Transverse colon (tissue), 4 donors: Measurements from ENCODE around the gene MCM8. TPM values are rescaled to one million over a fixed set of nuclear protein-coding genes. Genes with fewer than 3 reads are reported as not detected.

ENCODE experiments used
- DNase-seq: peaks from one replicate; pipeline ENCODE4 v3.0.0-alpha.2; 2019
- H3K27ac ChIP-seq, 4 donors: fragments of 200-600 bp; sonication (generic); 2 replicates each; pipeline ENCODE4 v1.5.1; 2016 to 2018; ENCODE audit warnings: inconsistent platforms in 4 of 4
- H3K27me3 ChIP-seq: fragments of 200-600 bp; sonication (generic); 2 replicates; pipeline ENCODE4 v1.5.1; 2017; ENCODE audit warnings: inconsistent platforms
- H3K36me3 ChIP-seq, 4 donors: fragments of 200-600 bp; sonication (generic); 2 replicates each; pipeline ENCODE4 v1.5.1; 2017 to 2019; ENCODE audit warnings: inconsistent platforms in 4 of 4
- H3K4me1 ChIP-seq, 4 donors: fragments of 200-600 bp; sonication (generic); 2 replicates each; pipeline ENCODE4 v1.5.1; 2017 to 2020; ENCODE audit warnings: inconsistent platforms in 4 of 4
- H3K4me3 ChIP-seq, 4 donors: fragments of 200-600 bp; sonication (generic); 1 replicate in 1 of 4; 2 replicates in 3 of 4; pipeline versions ENCODE4 v1.5.1 to v1.6.1; 2017 to 2019; ENCODE audit warnings: inconsistent platforms in 4 of 4
- H3K9me3 ChIP-seq, 2 donors: fragments of 200-600 bp; sonication (generic); 2 replicates each; pipeline ENCODE4 v1.5.1; 2017 to 2019; ENCODE audit warnings: inconsistent platforms in 2 of 2
- CTCF ChIP-seq, 5 experiments: fragments of 200-600 bp in 3 of 5; fragments of 450-650 bp in 2 of 5; sonication (generic) in 3 of 5; IDR thresholded peaks; 1 replicate in 2 of 5; 2 replicates in 3 of 5; pipeline ENCODE4 v1.5.1; 2016 to 2017; ENCODE audit warnings: antibody characterized with exemption in 5 of 5, inconsistent platforms in 3 of 5, mild to moderate bottlenecking in 2 of 5, moderate library complexity in 1 of 5
- EP300 ChIP-seq: sonication (generic); formaldehyde crosslinking; IDR thresholded peaks from one replicate; pipeline ENCODE4 v1.6.1; 2017; ENCODE audit warnings: antibody characterized with exemption, low read depth
- POLR2A ChIP-seq: fragments of 450-650 bp; IDR thresholded peaks from one replicate; pipeline ENCODE4 v1.6.1; 2016; ENCODE audit warnings: antibody characterized with exemption, mild to moderate bottlenecking, moderate library complexity
- POLR2AphosphoS5 ChIP-seq, 3 donors: sonication (generic); formaldehyde crosslinking; IDR thresholded peaks; one replicate each; pipeline ENCODE4 v1.6.1; 2016; ENCODE audit warnings: antibody characterized with exemption in 3 of 3
- WGBS, 2 donors: methylation state at CpG; one replicate each; pipeline ENCODE4 v1.1.5; 2018; ENCODE audit warnings: low coverage in 1 of 2; 5-methylcytosine and 5-hydroxymethylcytosine counted together
- in situ Hi-C, 4 donors: fragments of 200-750 bp; cut with MboI; loops; one replicate each; pipeline versions ENCODE4 v1.15.0 to v1.15.1; 2017; ENCODE audit warnings: low sequenced_read_pairs in 3 of 4, low pct_ligation_motif_present in 1 of 4, low pct_unique_long_range_greater_than_20kb in 1 of 4
- intact Hi-C: fragments of 100-400 bp; cut with DNase I; formaldehyde crosslinking; loops from one replicate; pipeline ENCODE4 v1.15.1; 2023; ENCODE audit warnings: low total_unique reads
- total RNA-seq, 4 donors: library from RNA; depleted of rRNA; stranded (reverse); fragments of >200 nt; gene quantifications; one replicate each; pipeline ENCODE4 v1.1.0, GENCODE V29; 2016

MCM8 gene
- total RNA-seq, 4 donors from 2014 or later, result 2.6 to 8.6 (median 4.7) TPM

- 63 to 71% methylated on average over 6 to 8 of the region's 8 CpGs for WGBS, 2 donors
- H3K27ac ChIP-seq, result no peak overlapping the region
- H3K4me1 ChIP-seq, result no peaks in the 10 kb centered on the region
- H3K27me3 ChIP-seq, result no peaks in the 10 kb centered on the region
- DNase-seq, result no peak
- in situ Hi-C loops, result no loop called here
- H3K36me3 ChIP-seq, result no peaks in the 10 kb centered on the region
- no peak for TF ChIP-seq EP300
- H3K9me3 ChIP-seq, result no peaks in the 10 kb centered on the region
- H3K4me3 ChIP-seq, result no peak overlapping the region
- intact Hi-C loops, result no loop called here
Observed at GRCh38 chr20:5919626-5920544, 30.6 kb upstream of the MCM8 start.

- Histone ChIP-seq H3K27ac (no peak overlapping the region), H3K9me3 (no peaks in the 10 kb centered on the region), H3K36me3 (no peaks in the 10 kb centered on the region), H3K4me3 (no peak overlapping the region), H3K27me3 (no peaks in the 10 kb centered on the region), H3K4me1 (no peaks in the 10 kb centered on the region)
- in situ Hi-C loops (no loop called here), intact Hi-C loops (no loop called here)
- WGBS, 2 donors, result 40 to 53% methylated on average over 1 of the region's 1 CpG
- DNase-seq, result no peak
- TF ChIP-seq POLR2A, result no peak
- no peak for TF ChIP-seq EP300
- no peak for TF ChIP-seq CTCF (IDR thresholded peaks at IDR 0.05)
- no peak for TF ChIP-seq POLR2AphosphoS5 (IDR thresholded peaks at IDR 0.05)
Observed at GRCh38 chr20:5920581-5920980, 29.9 kb upstream of the MCM8 start.

- Histone ChIP-seq H3K27ac (no peak overlapping the region), H3K9me3 (no peaks in the 10 kb centered on the region), H3K36me3 (no peaks in the 10 kb centered on the region), H3K27me3 (no peaks in the 10 kb centered on the region), H3K4me1 (no peaks in the 10 kb centered on the region), H3K4me3 (no peak overlapping the region)
- DNase-seq, result no peak
- intact Hi-C loops, result no loop called here
- in situ Hi-C loops, result no loop called here
- WGBS, 2 donors, result 40 to 60% methylated on average over 2 to 5 of the region's 5 CpGs
- TF ChIP-seq POLR2AphosphoS5 (IDR thresholded peaks at IDR 0.05) (no peak), POLR2A (no peak), CTCF (IDR thresholded peaks at IDR 0.05) (no peak), EP300 (no peak)
Observed at GRCh38 chr20:5923493-5923892, 27.0 kb upstream of the MCM8 start.

GRCh38 chr20:5925551-5925950, 24.9 kb upstream of the MCM8 start:
- in situ Hi-C loops, result loop anchor here in 2 of 4 donors (25.0 kb wide), 2 partner anchors 363 to 388 kb away; no protein-coding TSS in a partner anchor
- H3K9me3 ChIP-seq, result no peaks in the 10 kb centered on the region
- 45 to 50% methylated on average over 1 to 3 of the region's 3 CpGs for WGBS, 2 donors
- no peak overlapping the region for H3K27ac ChIP-seq
- no peak for TF ChIP-seq POLR2AphosphoS5 (IDR thresholded peaks at IDR 0.05)
- no peak for TF ChIP-seq CTCF (IDR thresholded peaks at IDR 0.05)
- no peak for TF ChIP-seq EP300
- TF ChIP-seq POLR2A, result no peak
- no peaks in the 10 kb centered on the region for H3K4me1 ChIP-seq
- no peaks in the 10 kb centered on the region for H3K27me3 ChIP-seq
- no peak for DNase-seq
- intact Hi-C loops, result no loop called here
- no peaks in the 10 kb centered on the region for H3K36me3 ChIP-seq
- H3K4me3 ChIP-seq, result no peak overlapping the region
